Activated CD8-positive, alpha-beta memory T cell treated with anti-CD3 and anti-CD28 coated beads for 4 hours (primary cell): ENCODE results near the gene CASP10.
"Not testable (repeated sequence)": the region's sequence is repeated elsewhere in the genome, so short reads cannot be mapped to it uniquely, and the experiment has no call there.

ENCODE experiments used
- DNase-seq, 2 donors: peaks; one replicate each; pipeline ENCODE4 v3.0.0-alpha.2; 2020; ENCODE audit warnings: low read depth in 2 of 2

Gene CASP10

GRCh38 chr2:201182650-201183364, at the start of gene CASP10:
CASP10 (plus strand) TSS chr2:201183141; CDS start chr2:201185778, 2,637 bp downstream.
- no peak for DNase-seq

GRCh38 chr2:201135386-201135785, 47.6 kb upstream of the CASP10 start:
- DNase-seq = no peak

GRCh38 chr2:201136889-201137321, 46.0 kb upstream of the CASP10 start:
- DNase-seq = no peak

- no peak for DNase-seq
Observed at GRCh38 chr2:201137505-201138400, 45.2 kb upstream of the CASP10 start.

GRCh38 chr2:201138401-201138970, 44.5 kb upstream of the CASP10 start:
- no peak for DNase-seq

- not testable (repeated sequence) for DNase-seq
Observed at GRCh38 chr2:201138986-201139781, 43.8 kb upstream of the CASP10 start.

- no peak for DNase-seq
Observed at GRCh38 chr2:201139836-201140604, 42.9 kb upstream of the CASP10 start.

- no peak for DNase-seq
Observed at GRCh38 chr2:201144101-201145051, 38.6 kb upstream of the CASP10 start.

- no peak for DNase-seq
Observed at GRCh38 chr2:201148434-201148990, 34.4 kb upstream of the CASP10 start.

GRCh38 chr2:201149064-201149820, 33.7 kb upstream of the CASP10 start:
- no peak for DNase-seq

GRCh38 chr2:201149821-201150165, 33.1 kb upstream of the CASP10 start:
- not testable (repeated sequence) for DNase-seq

GRCh38 chr2:201150454-201151020, 32.4 kb upstream of the CASP10 start:
- DNase-seq = no peak

- no peak for DNase-seq
Observed at GRCh38 chr2:201151127-201151981, 31.6 kb upstream of the CASP10 start.

GRCh38 chr2:201152517-201152916, 30.4 kb upstream of the CASP10 start:
- no peak for DNase-seq

- DNase-seq = no peak
Observed at GRCh38 chr2:201152999-201153815, 29.7 kb upstream of the CASP10 start.

GRCh38 chr2:201154615-201155399, 28.1 kb upstream of the CASP10 start:
- no peak for DNase-seq
